ENCODE data around the gene L3MBTL4.

Gene L3MBTL4

DNA sequence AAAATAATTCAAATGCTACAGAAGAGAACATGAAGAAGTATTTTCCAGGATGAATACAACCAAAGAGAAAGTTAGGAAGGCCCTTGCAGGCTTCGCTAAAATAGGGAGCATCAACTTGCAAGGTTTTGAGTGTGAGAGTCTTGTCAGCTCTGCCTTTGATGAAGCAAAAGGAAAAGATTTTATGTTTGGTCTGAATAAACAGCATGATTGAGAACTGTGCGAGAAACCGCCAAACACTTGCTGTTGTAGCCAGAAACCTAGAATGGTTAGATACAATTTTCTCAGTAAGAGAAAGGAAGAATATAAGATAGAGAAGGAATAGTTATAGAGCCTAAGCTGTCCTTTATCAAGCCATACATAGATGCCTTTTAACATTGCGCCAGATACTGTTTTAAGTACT is 163.6 kb downstream of the L3MBTL4 start:
- CTCF ChIA-PET = no interaction called here
- DNase-seq (ENCODE audit: low read depth, low spot score) = no peak
- H3K4me3 ChIP-seq (ENCODE audit: low read depth, low read length) = no peak overlapping the region
- POLR2A ChIA-PET = no interaction called here
- TF ChIP-seq, protein P1, sequence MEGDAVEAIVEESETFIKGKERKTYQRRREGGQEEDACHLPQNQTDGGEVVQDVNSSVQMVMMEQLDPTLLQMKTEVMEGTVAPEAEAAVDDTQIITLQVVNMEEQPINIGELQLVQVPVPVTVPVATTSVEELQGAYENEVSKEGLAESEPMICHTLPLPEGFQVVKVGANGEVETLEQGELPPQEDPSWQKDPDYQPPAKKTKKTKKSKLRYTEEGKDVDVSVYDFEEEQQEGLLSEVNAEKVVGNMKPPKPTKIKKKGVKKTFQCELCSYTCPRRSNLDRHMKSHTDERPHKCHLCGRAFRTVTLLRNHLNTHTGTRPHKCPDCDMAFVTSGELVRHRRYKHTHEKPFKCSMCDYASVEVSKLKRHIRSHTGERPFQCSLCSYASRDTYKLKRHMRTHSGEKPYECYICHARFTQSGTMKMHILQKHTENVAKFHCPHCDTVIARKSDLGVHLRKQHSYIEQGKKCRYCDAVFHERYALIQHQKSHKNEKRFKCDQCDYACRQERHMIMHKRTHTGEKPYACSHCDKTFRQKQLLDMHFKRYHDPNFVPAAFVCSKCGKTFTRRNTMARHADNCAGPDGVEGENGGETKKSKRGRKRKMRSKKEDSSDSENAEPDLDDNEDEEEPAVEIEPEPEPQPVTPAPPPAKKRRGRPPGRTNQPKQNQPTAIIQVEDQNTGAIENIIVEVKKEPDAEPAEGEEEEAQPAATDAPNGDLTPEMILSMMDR (IDR thresholded peaks at IDR 0.05; ENCODE audit: insufficient read depth, low read length, missing control alignments) = no peak

DNA sequence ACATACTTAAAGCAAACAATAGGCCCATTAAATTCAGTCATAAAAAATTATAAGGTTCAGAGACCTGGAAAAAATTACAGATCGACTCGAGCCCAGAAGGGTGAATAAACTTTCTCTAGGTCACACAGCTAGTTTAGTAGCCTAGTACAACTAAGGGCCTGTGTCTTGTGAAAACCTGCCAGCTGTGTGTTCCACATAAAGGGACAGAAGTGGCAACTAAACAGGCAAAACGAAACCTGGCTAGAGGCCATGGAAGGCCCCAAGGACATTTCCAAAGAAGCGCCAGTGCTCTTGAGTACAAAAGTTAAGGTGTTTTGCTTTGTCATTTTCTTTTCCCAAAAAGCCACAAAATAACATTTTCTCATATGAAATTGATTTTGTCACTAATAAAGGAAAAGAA is 164.9 kb downstream of the L3MBTL4 start:
- CTCF ChIA-PET = interaction anchor here (0.7 kb wide), 1 partner anchor 101 kb away, joined by 3 read pairs; no protein-coding TSS in a partner anchor
- no peak for DNase-seq (ENCODE audit: low read depth, low spot score)
- POLR2A ChIA-PET = no interaction called here
- TF ChIP-seq, protein P1 (IDR thresholded peaks at IDR 0.05; ENCODE audit: insufficient read depth, low read length, missing control alignments) = no peak
- H3K4me3 ChIP-seq (ENCODE audit: low read depth, low read length) = no peak overlapping the region

DNA sequence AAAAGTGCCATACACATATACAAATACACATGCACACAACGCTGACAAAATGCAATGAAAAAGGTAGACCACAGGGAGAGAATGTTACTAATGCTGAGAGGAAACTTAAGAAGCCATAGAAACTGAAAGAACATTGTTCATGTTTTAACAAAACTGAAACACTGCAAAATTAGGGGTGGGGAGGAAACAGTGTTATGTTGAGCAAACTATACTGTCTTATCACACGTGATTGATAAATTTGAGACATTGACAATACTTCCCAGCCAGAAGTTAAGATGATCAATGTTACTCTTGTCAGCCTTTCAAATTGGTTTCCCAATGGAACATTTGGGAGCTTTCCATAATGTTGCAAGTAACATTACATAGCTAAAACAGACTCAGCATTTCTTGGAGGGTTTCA is 165.5 kb downstream of the L3MBTL4 start:
- CTCF ChIA-PET = no interaction called here
- POLR2A ChIA-PET = no interaction called here
- no peak overlapping the region for H3K4me3 ChIP-seq (ENCODE audit: low read depth, low read length)
- no peak for DNase-seq (ENCODE audit: low read depth, low spot score)
- TF ChIP-seq, protein P1 (IDR thresholded peaks at IDR 0.05; ENCODE audit: insufficient read depth, low read length, missing control alignments) = no peak

DNA sequence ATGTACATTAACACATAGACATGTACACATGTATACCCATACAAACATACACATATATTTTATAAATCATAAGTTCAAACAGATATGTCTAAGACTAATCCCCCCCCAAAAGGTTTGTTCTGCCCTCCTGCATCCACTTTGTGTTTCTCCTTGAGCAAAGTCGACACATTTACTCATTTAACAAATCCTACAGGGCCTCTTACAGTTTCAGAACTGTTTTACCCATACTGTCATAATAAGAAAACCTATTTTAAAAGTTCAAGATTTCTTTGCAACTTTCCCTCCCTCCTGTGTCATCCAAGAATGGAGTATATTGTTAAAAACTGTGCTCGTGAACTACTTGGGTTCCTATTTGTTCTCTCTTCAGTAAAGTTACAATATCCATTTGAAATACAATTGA is 166.7 kb downstream of the L3MBTL4 start:
- no peak overlapping the region for H3K4me3 ChIP-seq (ENCODE audit: low read depth, low read length)
- POLR2A ChIA-PET = no interaction called here
- CTCF ChIA-PET = no interaction called here
- TF ChIP-seq, protein P1 (IDR thresholded peaks at IDR 0.05; ENCODE audit: insufficient read depth, low read length, missing control alignments) = no peak
- DNase-seq (ENCODE audit: low read depth, low spot score) = no peak

DNA sequence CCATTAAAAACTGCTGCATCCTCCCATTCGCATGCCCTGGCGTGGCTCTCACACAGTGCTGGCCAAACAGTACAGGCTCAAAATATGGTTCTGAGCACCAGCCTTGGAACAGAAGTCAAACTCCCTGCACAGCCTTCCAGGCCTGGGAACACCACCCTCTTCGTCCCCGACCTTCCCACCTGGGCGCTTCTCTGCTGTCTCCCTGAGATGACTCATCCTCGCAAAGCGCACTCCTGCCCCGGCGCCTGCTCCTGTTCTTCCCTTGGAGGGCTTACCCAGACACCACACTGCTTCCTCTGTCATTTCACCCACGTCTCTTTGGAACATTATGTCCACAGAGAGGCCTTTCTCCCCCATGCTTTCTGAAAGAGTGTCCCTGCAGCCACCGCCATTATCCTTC is 172.7 kb downstream of the L3MBTL4 start:
- CTCF ChIA-PET = no interaction called here
- DNase-seq (ENCODE audit: low read depth, low spot score) = no peak
- no peak overlapping the region for H3K4me3 ChIP-seq (ENCODE audit: low read depth, low read length)
- POLR2A ChIA-PET = no interaction called here
- TF ChIP-seq, protein P1 (IDR thresholded peaks at IDR 0.05; ENCODE audit: insufficient read depth, low read length, missing control alignments) = no peak

DNA sequence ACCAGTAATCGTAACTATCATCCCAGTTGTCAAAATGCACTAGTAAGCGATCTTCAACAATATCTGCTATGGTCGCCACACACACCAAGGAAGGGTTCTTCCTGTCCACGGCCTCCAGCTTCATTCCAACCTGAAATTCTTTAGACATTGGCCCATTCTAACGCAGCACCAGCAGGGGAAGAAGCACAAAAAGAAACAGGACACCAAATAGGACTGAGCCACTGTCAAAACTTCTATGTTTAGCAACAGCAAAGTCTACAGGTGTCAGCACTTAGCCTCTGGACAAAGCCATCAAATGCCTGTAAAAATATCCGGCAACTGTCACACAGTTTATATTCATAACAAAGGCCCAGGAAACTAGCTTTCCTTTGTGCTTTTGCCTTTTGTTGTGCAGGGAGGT is 175.0 kb downstream of the L3MBTL4 start:
- TF ChIP-seq, protein P1 (IDR thresholded peaks at IDR 0.05; ENCODE audit: insufficient read depth, low read length, missing control alignments) = no peak
- ChIA-PET CTCF (no interaction called here), POLR2A (no interaction called here)
- no peak for DNase-seq (ENCODE audit: low read depth, low spot score)
- H3K4me3 ChIP-seq (ENCODE audit: low read depth, low read length) = no peak overlapping the region
